ENCODE data around the gene NUDCD2. TPM values are rescaled to one million over a fixed set of nuclear protein-coding genes. Genes with fewer than 3 reads are reported as not detected.
A peak's percentile ranks its signal among the peaks of the same experiment; 100 is the strongest.

Gene NUDCD2
- total RNA-seq, 2 experiments from 2014 or later, result 46.4 to 48.6 TPM

GRCh38 chr5:163447191-163447590 is 12.7 kb downstream of the NUDCD2 start:
- ChIA-PET CTCF (no interaction called here), POLR2A (interaction anchor here (0.7 kb wide), 1 partner anchor 56 kb away, joined by 3 read pairs; no protein-coding TSS in a partner anchor)
- Mint-ChIP-seq H3K4me1 (ENCODE audit: low read depth) (peaks cover 4% of the 10 kb centered on the region), H3K4me3 (no peak overlapping the region), H3K27ac (no peak overlapping the region), H3K27me3 (no peaks in the 10 kb centered on the region), H3K9me3 (no peaks in the 10 kb centered on the region), H3K36me3 (peaks cover 52% of the 10 kb centered on the region)
- intact Hi-C loops (cut with micrococcal nuclease), result no loop called here
- no peak for DNase-seq

GRCh38 chr5:163445345-163445744 is 14.6 kb downstream of the NUDCD2 start:
- Mint-ChIP-seq H3K36me3 (peaks cover 51% of the 10 kb centered on the region), H3K27ac (no peak overlapping the region)
- POLR2A ChIA-PET, result interaction anchor here (9.1 kb wide), 1 partner anchor 14 kb away, joined by 130 read pairs; the partner anchor contains the start of genes HMMR and NUDCD2

GRCh38 chr5:163444526-163444925 is 15.4 kb downstream of the NUDCD2 start:
- peaks cover 53% of the 10 kb centered on the region for H3K36me3 Mint-ChIP-seq
- CTCF ChIA-PET, result interaction anchor here (1.1 kb wide), 1 partner anchor 13 kb away, joined by 3 read pairs; no protein-coding TSS in a partner anchor
- intact Hi-C loops (cut with micrococcal nuclease), result no loop called here
- H3K4me3 Mint-ChIP-seq, result no peak overlapping the region
- POLR2A ChIA-PET, result interaction anchor here (9.1 kb wide), 1 partner anchor 15 kb away, joined by 130 read pairs; the partner anchor contains the start of genes HMMR and NUDCD2
- DNase-seq, result no peak
- peaks cover 19% of the 10 kb centered on the region for H3K4me1 Mint-ChIP-seq (ENCODE audit: low read depth)
- H3K27ac Mint-ChIP-seq, result no peak overlapping the region
- no peaks in the 10 kb centered on the region for H3K9me3 Mint-ChIP-seq
- H3K27me3 Mint-ChIP-seq, result no peaks in the 10 kb centered on the region

More at GRCh38 chr5:163445345-163445744, 14.6 kb downstream of the NUDCD2 start:
- Mint-ChIP-seq H3K4me1 (ENCODE audit: low read depth) (peaks cover 13% of the 10 kb centered on the region), H3K27me3 (no peaks in the 10 kb centered on the region), H3K4me3 (no peak overlapping the region), H3K9me3 (no peaks in the 10 kb centered on the region)
- no peak for DNase-seq
- intact Hi-C loops (cut with micrococcal nuclease), result no loop called here
- CTCF ChIA-PET, result interaction anchor here (0.6 to 0.7 kb wide), 2 partner anchors 13 to 81 kb away, joined by 3 to 4 read pairs; no protein-coding TSS in a partner anchor

- ChIA-PET POLR2A (interaction anchor here (1.0 to 9.1 kb wide), 3 partner anchors 19 to 66 kb away, joined by 3 to 130 read pairs (median 3); partner anchors contain the start of genes HMMR and NUDCD2), CTCF (interaction anchor here (1.1 to 2.0 kb wide), 4 partner anchors 15 to 125 kb away, joined by 3 to 8 read pairs (median 4); partner anchors contain the start of genes HMMR and NUDCD2)
- no peak overlapping the region for H3K4me3 Mint-ChIP-seq
Measured at GRCh38 chr5:163440954-163441353, 18.9 kb downstream of the NUDCD2 start.

GRCh38 chr5:163439092-163439425 is 20.8 kb downstream of the NUDCD2 start:
- CTCF ChIA-PET, result interaction anchor here (2.0 kb wide), 1 partner anchor 20 kb away, joined by 8 read pairs; the partner anchor contains the start of genes HMMR and NUDCD2

More at GRCh38 chr5:163440954-163441353, 18.9 kb downstream of the NUDCD2 start:
- peak overlapping the region; percentile 38 for H3K27ac Mint-ChIP-seq
- no peak for DNase-seq
- no peaks in the 10 kb centered on the region for H3K9me3 Mint-ChIP-seq
- H3K27me3 Mint-ChIP-seq, result no peaks in the 10 kb centered on the region
- peaks cover 37% of the 10 kb centered on the region for H3K4me1 Mint-ChIP-seq (ENCODE audit: low read depth)
- intact Hi-C loops (cut with micrococcal nuclease), result no loop called here
- peaks cover 33% of the 10 kb centered on the region for H3K36me3 Mint-ChIP-seq

GRCh38 chr5:163437309-163438182 is 22.4 kb downstream of the NUDCD2 start, which contains the start of gene CCNG1:
Gene CCNG1 (plus strand): TSS chr5:163437595. CDS start chr5:163439257, 1,662 bp downstream.
- Mint-ChIP-seq H3K4me3 (peak within 1 kb of the TSS; percentile 87), H3K27ac (peak within 1 kb of the TSS; percentile 63), H3K4me1 (ENCODE audit: low read depth) (peaks cover 41% of the 10 kb centered on the region), H3K36me3 (peaks cover 21% of the 10 kb centered on the region), H3K27me3 (peaks cover 2% of the 10 kb centered on the region), H3K9me3 (no peaks in the 10 kb centered on the region)
- ChIA-PET CTCF (interaction anchor here (0.6 to 1.8 kb wide), 5 partner anchors 16 to 68 kb away, joined by 3 to 6 read pairs (median 3); partner anchors contain the start of genes HMMR, MAT2B and NUDCD2), POLR2A (interaction anchor here (0.6 to 9.1 kb wide), 5 partner anchors 12 to 69 kb away, joined by 3 to 130 read pairs (median 4); partner anchors contain the start of genes HMMR, MAT2B and NUDCD2)
- intact Hi-C loops (cut with micrococcal nuclease), result loop anchor here (1.0 kb wide), 2 partner anchors 23 to 68 kb away; partner anchors contain the start of genes HMMR, MAT2B and NUDCD2
- peak; percentile 94 for DNase-seq

More at GRCh38 chr5:163439092-163439425, 20.8 kb downstream of the NUDCD2 start:
- Mint-ChIP-seq H3K27me3 (no peaks in the 10 kb centered on the region), H3K4me3 (peak overlapping the region; percentile 87), H3K27ac (peak overlapping the region; percentile 49), H3K4me1 (ENCODE audit: low read depth) (peaks cover 41% of the 10 kb centered on the region), H3K9me3 (no peaks in the 10 kb centered on the region), H3K36me3 (peaks cover 27% of the 10 kb centered on the region)
- POLR2A ChIA-PET, result interaction anchor here (1.4 to 9.1 kb wide), 3 partner anchors 21 to 68 kb away, joined by 4 to 130 read pairs (median 5); partner anchors contain the start of genes HMMR and NUDCD2
- peak; percentile 31 for DNase-seq
- intact Hi-C loops (cut with micrococcal nuclease), result no loop called here

GRCh38 chr5:163437011-163437308 is 22.9 kb downstream of the NUDCD2 start:
- CTCF ChIA-PET, result interaction anchor here (0.6 to 1.8 kb wide), 2 partner anchors 24 to 26 kb away, joined by 3 to 6 read pairs; partner anchors contain the start of genes HMMR and NUDCD2
- intact Hi-C loops (cut with micrococcal nuclease), result loop anchor here (1.0 kb wide), 2 partner anchors 23 to 68 kb away; partner anchors contain the start of genes HMMR, MAT2B and NUDCD2
- peaks cover 37% of the 10 kb centered on the region for H3K4me1 Mint-ChIP-seq (ENCODE audit: low read depth)

GRCh38 chr5:163436515-163436914 is 23.4 kb downstream of the NUDCD2 start:
- peaks cover 16% of the 10 kb centered on the region for H3K36me3 Mint-ChIP-seq
- no peaks in the 10 kb centered on the region for H3K9me3 Mint-ChIP-seq
- ChIA-PET POLR2A (no interaction called here), CTCF (no interaction called here)
- intact Hi-C loops (cut with micrococcal nuclease), result no loop called here
- H3K27me3 Mint-ChIP-seq, result peaks cover 2% of the 10 kb centered on the region
- peak overlapping the region; percentile 63 for H3K27ac Mint-ChIP-seq
- peaks cover 37% of the 10 kb centered on the region for H3K4me1 Mint-ChIP-seq (ENCODE audit: low read depth)
- DNase-seq, result no peak
- H3K4me3 Mint-ChIP-seq, result peak overlapping the region; percentile 87

More at GRCh38 chr5:163437011-163437308, 22.9 kb downstream of the NUDCD2 start:
- Mint-ChIP-seq H3K27me3 (peaks cover 2% of the 10 kb centered on the region), H3K27ac (peak overlapping the region; percentile 63), H3K36me3 (peaks cover 16% of the 10 kb centered on the region), H3K4me3 (peak overlapping the region; percentile 87), H3K9me3 (no peaks in the 10 kb centered on the region)
- POLR2A ChIA-PET, result interaction anchor here (1.2 to 9.1 kb wide), 2 partner anchors 23 to 70 kb away, joined by 4 to 130 read pairs; partner anchors contain the start of genes HMMR and NUDCD2
- no peak for DNase-seq

- peaks cover 2% of the 10 kb centered on the region for H3K27me3 Mint-ChIP-seq
- no peak overlapping the region for H3K27ac Mint-ChIP-seq
- ChIA-PET CTCF (interaction anchor here (1.4 kb wide), 1 partner anchor 25 kb away, joined by 4 read pairs; no protein-coding TSS in a partner anchor), POLR2A (no interaction called here)
- H3K36me3 Mint-ChIP-seq, result peaks cover 3% of the 10 kb centered on the region
- H3K9me3 Mint-ChIP-seq, result no peaks in the 10 kb centered on the region
- DNase-seq, result peak; percentile 16
- intact Hi-C loops (cut with micrococcal nuclease), result no loop called here
- H3K4me3 Mint-ChIP-seq, result no peak overlapping the region
- H3K4me1 Mint-ChIP-seq (ENCODE audit: low read depth), result peaks cover 23% of the 10 kb centered on the region
Measured at GRCh38 chr5:163434401-163434866, 25.5 kb downstream of the NUDCD2 start.

- H3K36me3 Mint-ChIP-seq, result no peaks in the 10 kb centered on the region
- H3K27me3 Mint-ChIP-seq, result peaks cover 2% of the 10 kb centered on the region
- ChIA-PET POLR2A (no interaction called here), CTCF (interaction anchor here (1.4 kb wide), 1 partner anchor 26 kb away, joined by 4 read pairs; no protein-coding TSS in a partner anchor)
- no peaks in the 10 kb centered on the region for H3K9me3 Mint-ChIP-seq
- no peak overlapping the region for H3K4me3 Mint-ChIP-seq
- H3K4me1 Mint-ChIP-seq (ENCODE audit: low read depth), result peaks cover 14% of the 10 kb centered on the region
- no peak overlapping the region for H3K27ac Mint-ChIP-seq
- intact Hi-C loops (cut with micrococcal nuclease), result no loop called here
- no peak for DNase-seq
Measured at GRCh38 chr5:163433271-163433670, 26.6 kb downstream of the NUDCD2 start.

- Mint-ChIP-seq H3K36me3 (no peaks in the 10 kb centered on the region), H3K9me3 (no peaks in the 10 kb centered on the region), H3K4me3 (no peak overlapping the region), H3K4me1 (ENCODE audit: low read depth) (peaks cover 10% of the 10 kb centered on the region), H3K27me3 (peaks cover 2% of the 10 kb centered on the region), H3K27ac (no peak overlapping the region)
- ChIA-PET POLR2A (no interaction called here), CTCF (no interaction called here)
- no peak for DNase-seq
- intact Hi-C loops (cut with micrococcal nuclease), result no loop called here
Measured at GRCh38 chr5:163432544-163432943, 27.4 kb downstream of the NUDCD2 start.

All from activated CD4-positive, alpha-beta memory T cell treated with anti-CD3 and anti-CD28 coated beads for 36 hours (primary cell).